A549 (cell line): Measurements from ENCODE around the gene GRIN2D. TPM values are rescaled to one million over a fixed set of nuclear protein-coding genes. Genes with fewer than 3 reads are reported as not detected.

Source experiments
- ATAC-seq, 2 experiments: fragments of 200-7000 bp in 1 of 2; fragments of >200 bp in 1 of 2; cut with Nextera tagmentation in 1 of 2; cut with Tn5 transposase in 1 of 2; 3 replicates each; pipeline versions ENCODE4 v1.8.0 to v1.9.1; 2018 to 2020; ENCODE audit warnings: mild to moderate bottlenecking in 1 of 2, moderate library complexity in 1 of 2
- CTCF ChIA-PET: fragments of 300-600 bp; sonication (Branson Sonifier 250); formaldehyde crosslinking; extraction: SDS; loops from one replicate; lab custom pipeline; 2021; ENCODE audit warnings: antibody characterized with exemption, inconsistent platforms; lab: Yijun Ruan, JAX
- POLR2A ChIA-PET: fragments of 350-600 bp; formaldehyde crosslinking; extraction: SDS; loops from one replicate; lab custom pipeline; 2021; ENCODE audit warnings: antibody characterized with exemption, inconsistent platforms; lab: Yijun Ruan, JAX
- DNase-seq, 2 experiments: peaks; one replicate each; pipeline versions ENCODE4 v3.0.0 to v3.0.0-alpha.2; 2011 to 2016; ENCODE audit warnings: low read depth in 1 of 2, low spot score in 1 of 2
- FAIRE-seq: peaks from 2 replicates; lab custom pipeline; 2011; peaks lifted over from hg19 to GRCh38; lab: Jason Lieb, UNC
- H3K27ac ChIP-seq, 2 experiments: fragments of >200 bp; sonication (Bioruptor Twin); formaldehyde crosslinking; 3 replicates each; pipeline ENCODE4 v1.5.1; 2016 to 2017
- H3K4me1 ChIP-seq: fragments of >200 bp; sonication (Bioruptor Twin); formaldehyde crosslinking; 3 replicates; pipeline ENCODE4 v1.6.1; 2016
- H3K4me2 ChIP-seq: fragments of >200 bp; sonication (Bioruptor Twin); formaldehyde crosslinking; 3 replicates; pipeline ENCODE4 v1.6.1; 2016
- H3K4me3 ChIP-seq: fragments of >200 bp; sonication (Bioruptor Twin); formaldehyde crosslinking; 3 replicates; pipeline ENCODE4 v1.5.1; 2016
- H3K9me3 ChIP-seq: fragments of >200 bp; sonication (Bioruptor Twin); formaldehyde crosslinking; 3 replicates; pipeline ENCODE4 v1.6.1; 2016
- CBX8 ChIP-seq: fragments of 200-600 bp; sonication (generic); IDR thresholded peaks from 2 replicates; pipeline ENCODE4 v1.6.1; 2016
- CHD2 ChIP-seq: fragments of 150-350 bp; IDR thresholded peaks from 2 replicates; pipeline ENCODE4 v1.6.1; 2014; ENCODE audit warnings: low read length; ENCODE audit not compliant: partially characterized antibody
- CHD4 ChIP-seq: fragments of 200-600 bp; sonication (generic); IDR thresholded peaks from 2 replicates; pipeline ENCODE4 v1.6.1; 2016; ENCODE audit warnings: antibody characterized with exemption, mild to moderate bottlenecking, borderline replicate concordance
- EHF ChIP-seq: fragments of 250-450 bp; sonication (Bioruptor Pico); IDR thresholded peaks from 2 replicates; pipeline ENCODE4 v1.5.0; 2020; ENCODE audit warnings: mild to moderate bottlenecking
- FOSB ChIP-seq: fragments of 250-450 bp; sonication (Bioruptor Pico); IDR thresholded peaks from 2 replicates; pipeline ENCODE4 v1.5.0; 2020; ENCODE audit warnings: mild to moderate bottlenecking, moderate library complexity
- FOSL2 ChIP-seq, 2 experiments: fragments of 450-650 bp in 1 of 2; fragments of >200 bp in 1 of 2; sonication (Bioruptor Twin) in 1 of 2; formaldehyde crosslinking; IDR thresholded peaks; 2 replicates each; pipeline versions ENCODE4 v1.5.0 to v1.6.1; 2016 to 2020; ENCODE audit warnings: mild to moderate bottlenecking in 1 of 2, moderate library complexity in 1 of 2
- FOXS1 ChIP-seq: fragments of 250-450 bp; sonication (Bioruptor Pico); IDR thresholded peaks from 2 replicates; pipeline ENCODE4 v1.5.0; 2020; ENCODE audit warnings: mild to moderate bottlenecking, moderate library complexity
- HOXA7 ChIP-seq: fragments of 250-450 bp; sonication (Bioruptor Pico); IDR thresholded peaks from 2 replicates; pipeline ENCODE4 v1.5.0; 2020; ENCODE audit warnings: mild to moderate bottlenecking, moderate library complexity
- JUN ChIP-seq, 2 experiments: fragments of >200 bp; sonication (Bioruptor Twin); formaldehyde crosslinking; IDR thresholded peaks; 2 replicates in 1 of 2; 3 replicates in 1 of 2; pipeline ENCODE4 v1.6.1; 2016 to 2017
- NPAS2 ChIP-seq: fragments of 250-450 bp; sonication (Bioruptor Pico); IDR thresholded peaks from 2 replicates; pipeline ENCODE4 v1.8.0; 2022; ENCODE audit warnings: mild to moderate bottlenecking, moderate library complexity, borderline replicate concordance
- POLR2A ChIP-seq: IDR thresholded peaks from 2 replicates; pipeline ENCODE4 v1.6.1; 2012; ENCODE audit warnings: mild to moderate bottlenecking, low read length
- RFX5 ChIP-seq: fragments of 450-650 bp; IDR thresholded peaks from 2 replicates; pipeline ENCODE4 v1.7.1; 2014; ENCODE audit warnings: antibody characterized with exemption, mild to moderate bottlenecking, moderate library complexity
- RNF2 ChIP-seq: fragments of 200-600 bp; sonication (generic); IDR thresholded peaks from 2 replicates; pipeline ENCODE4 v1.6.1; 2016; ENCODE audit warnings: low read depth, mild to moderate bottlenecking, antibody characterized with exemption, moderate library complexity, borderline replicate concordance
- SMC3 ChIP-seq: fragments of >200 bp; sonication (Bioruptor Twin); formaldehyde crosslinking; IDR thresholded peaks from 3 replicates; pipeline ENCODE4 v1.6.1; 2018; ENCODE audit warnings: inconsistent platforms
- SREBF2 ChIP-seq: fragments of 450-650 bp; IDR thresholded peaks from 2 replicates; pipeline ENCODE4 v1.6.1; 2014; ENCODE audit warnings: mild to moderate bottlenecking, moderate library complexity
- TP53 ChIP-seq: fragments of 250-450 bp; sonication (Bioruptor Pico); IDR thresholded peaks from 2 replicates; pipeline ENCODE4 v1.5.0; 2021; ENCODE audit warnings: mild to moderate bottlenecking, moderate library complexity
- WGBS: methylation state at CpG from one replicate; pipeline ENCODE4 v1.1.6; 2017; ENCODE audit errors: missing lambda C conversion rate; 5-methylcytosine and 5-hydroxymethylcytosine counted together
- polyA plus RNA-seq, 4 experiments: library from polyadenylated mRNA; depleted of rRNA in 3 of 4; stranded (reverse); fragments of >200 nt; fragmentation: RNase III in 1 of 4; extraction: RNeasy Plus Mini Kit Qiagen cat#74134 plus additional on column Dnase treatment in 1 of 4; gene quantifications; 2 replicates in 3 of 4; 3 replicates in 1 of 4; pipeline ENCODE4 v1.2.3, GENCODE V29; 2011 to 2017
- TF ChIP-seq, protein P1 (sequence below): fragments of 200-600 bp; sonication (generic); IDR thresholded peaks from 2 replicates; pipeline ENCODE4 v1.6.1; 2016; ENCODE audit warnings: antibody characterized with exemption, mild to moderate bottlenecking, moderate library complexity
- TF ChIP-seq, protein P2 (sequence below): fragments of >200 bp; sonication (Bioruptor Twin); formaldehyde crosslinking; IDR thresholded peaks from 2 replicates; pipeline ENCODE4 v1.6.1; 2016

GRIN2D gene
- polyA plus RNA-seq, 2 of the 4 experiments (the other 2 are of a cell fraction), result 2.6 to 6.3 TPM

DNA sequence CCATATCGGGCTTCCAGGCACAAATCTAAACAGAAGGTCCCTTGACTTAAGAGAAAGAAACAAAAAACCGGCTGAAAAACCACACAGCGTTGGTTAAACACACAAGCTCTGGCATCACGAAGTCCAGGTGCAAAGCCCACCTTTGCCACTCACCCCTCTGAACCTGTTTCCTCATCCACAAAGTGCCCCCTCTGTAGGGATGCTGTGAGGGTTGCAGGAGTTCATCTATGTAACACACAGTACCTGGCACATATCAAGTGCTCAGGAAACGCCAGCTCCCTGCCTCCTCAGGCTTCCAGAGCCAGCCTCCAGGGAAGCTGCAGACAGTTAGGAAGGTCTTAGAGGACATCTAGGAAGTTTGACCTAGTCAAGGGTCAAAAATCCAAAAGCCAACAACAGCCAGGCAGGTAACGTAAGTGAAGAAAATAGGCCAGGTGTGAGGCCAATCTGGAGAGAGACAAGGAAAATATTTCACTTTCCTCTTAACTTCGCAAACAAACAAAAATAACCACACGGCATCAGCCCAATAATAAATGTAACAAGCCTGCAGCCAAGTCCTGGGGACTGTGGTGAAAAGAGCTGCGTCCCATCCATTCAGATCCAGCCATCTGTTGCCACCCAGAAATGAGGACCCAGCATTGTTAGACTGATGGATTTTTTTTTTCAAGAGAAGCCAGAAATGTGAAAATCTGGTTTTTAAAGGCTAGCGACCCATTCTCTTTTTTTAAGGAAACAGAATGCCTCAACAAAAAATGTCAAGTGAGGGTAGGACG is 12.1 kb upstream of the GRIN2D start:
- ATAC-seq, result peak; percentile 22 to 48; a peak in 1 of 6 replicates
- ChIA-PET CTCF (interaction anchor here (0.5 to 3.1 kb wide), 5 partner anchors 10 to 113 kb away, joined by 3 to 20 read pairs (median 4); partner anchors contain the start of gene KDELR1), POLR2A (interaction anchor here (1.2 kb wide), 2 partner anchors 18 kb away, joined by 3 to 9 read pairs; partner anchors contain the start of genes SYNGR4 and TMEM143)
- H3K4me2 ChIP-seq, result no peak overlapping the region
- no peak overlapping the region for H3K27ac ChIP-seq
- no peaks in the 10 kb centered on the region for H3K4me1 ChIP-seq
- DNase-seq, result no peak
- H3K9me3 ChIP-seq, result no peaks in the 10 kb centered on the region
- H3K4me3 ChIP-seq, result no peak overlapping the region
- TF ChIP-seq SREBF2 (no peak), CHD4 (no peak), CHD2 (no peak), NPAS2 (CRISPR knock-in tag) (no peak), TP53 (CRISPR knock-in tag) (no peak), FOSB (CRISPR knock-in tag) (no peak), SMC3 (no peak), JUN (IDR thresholded peaks at IDR 0.05) (no peak), RFX5 (no peak), CBX8 (no peak), POLR2A (no peak), HOXA7 (CRISPR knock-in tag) (no peak), FOXS1 (CRISPR knock-in tag) (no peak), RNF2 (no peak), EHF (CRISPR knock-in tag) (no peak), FOSL2 (IDR thresholded peaks at IDR 0.05) (no peak), FOSL2 (CRISPR knock-in tag; IDR thresholded peaks at IDR 0.05) (no peak)
- TF ChIP-seq, protein P1, sequence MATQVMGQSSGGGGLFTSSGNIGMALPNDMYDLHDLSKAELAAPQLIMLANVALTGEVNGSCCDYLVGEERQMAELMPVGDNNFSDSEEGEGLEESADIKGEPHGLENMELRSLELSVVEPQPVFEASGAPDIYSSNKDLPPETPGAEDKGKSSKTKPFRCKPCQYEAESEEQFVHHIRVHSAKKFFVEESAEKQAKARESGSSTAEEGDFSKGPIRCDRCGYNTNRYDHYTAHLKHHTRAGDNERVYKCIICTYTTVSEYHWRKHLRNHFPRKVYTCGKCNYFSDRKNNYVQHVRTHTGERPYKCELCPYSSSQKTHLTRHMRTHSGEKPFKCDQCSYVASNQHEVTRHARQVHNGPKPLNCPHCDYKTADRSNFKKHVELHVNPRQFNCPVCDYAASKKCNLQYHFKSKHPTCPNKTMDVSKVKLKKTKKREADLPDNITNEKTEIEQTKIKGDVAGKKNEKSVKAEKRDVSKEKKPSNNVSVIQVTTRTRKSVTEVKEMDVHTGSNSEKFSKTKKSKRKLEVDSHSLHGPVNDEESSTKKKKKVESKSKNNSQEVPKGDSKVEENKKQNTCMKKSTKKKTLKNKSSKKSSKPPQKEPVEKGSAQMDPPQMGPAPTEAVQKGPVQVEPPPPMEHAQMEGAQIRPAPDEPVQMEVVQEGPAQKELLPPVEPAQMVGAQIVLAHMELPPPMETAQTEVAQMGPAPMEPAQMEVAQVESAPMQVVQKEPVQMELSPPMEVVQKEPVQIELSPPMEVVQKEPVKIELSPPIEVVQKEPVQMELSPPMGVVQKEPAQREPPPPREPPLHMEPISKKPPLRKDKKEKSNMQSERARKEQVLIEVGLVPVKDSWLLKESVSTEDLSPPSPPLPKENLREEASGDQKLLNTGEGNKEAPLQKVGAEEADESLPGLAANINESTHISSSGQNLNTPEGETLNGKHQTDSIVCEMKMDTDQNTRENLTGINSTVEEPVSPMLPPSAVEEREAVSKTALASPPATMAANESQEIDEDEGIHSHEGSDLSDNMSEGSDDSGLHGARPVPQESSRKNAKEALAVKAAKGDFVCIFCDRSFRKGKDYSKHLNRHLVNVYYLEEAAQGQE, result no peak
- TF ChIP-seq, protein P2, sequence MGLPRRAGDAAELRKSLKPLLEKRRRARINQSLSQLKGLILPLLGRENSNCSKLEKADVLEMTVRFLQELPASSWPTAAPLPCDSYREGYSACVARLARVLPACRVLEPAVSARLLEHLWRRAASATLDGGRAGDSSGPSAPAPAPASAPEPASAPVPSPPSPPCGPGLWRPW, result no peak
- TF ChIP-seq, all 56 proteins: peak for 0
- 89% methylated on average over 11 of the region's 11 CpGs for WGBS
- no peak for FAIRE-seq

DNA sequence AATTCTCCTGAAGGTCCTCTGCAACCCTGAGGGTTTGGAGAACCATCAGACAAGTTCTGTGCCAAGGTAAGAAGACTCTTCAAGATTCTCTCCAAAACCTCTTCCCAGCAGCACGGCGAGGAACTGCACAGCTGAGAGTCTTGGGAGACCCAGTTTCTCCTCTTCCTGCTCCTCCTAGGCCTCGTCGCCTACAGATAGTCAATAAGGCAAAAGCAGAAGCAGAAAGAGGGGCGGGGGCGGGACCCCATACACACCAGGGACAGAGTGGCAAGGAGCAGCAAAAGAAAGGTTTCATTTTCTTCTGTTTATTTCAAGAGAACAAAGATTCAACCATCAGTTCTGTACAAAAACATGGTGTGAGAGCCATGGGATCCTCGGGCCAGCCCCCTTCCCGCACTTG is 11.2 kb upstream of the GRIN2D start:
- FAIRE-seq (no peak), ATAC-seq (no peak), DNase-seq (no peak)
- Histone ChIP-seq H3K4me3 (no peak overlapping the region), H3K4me1 (no peaks in the 10 kb centered on the region), H3K9me3 (no peaks in the 10 kb centered on the region), H3K27ac (no peak overlapping the region), H3K4me2 (no peak overlapping the region)
- TF ChIP-seq CHD4, result no peak
- no peak for TF ChIP-seq FOXS1 (CRISPR knock-in tag)
- TF ChIP-seq, protein P1, result no peak
- TF ChIP-seq SMC3, result no peak
- TF ChIP-seq TP53 (CRISPR knock-in tag), result no peak
- ChIA-PET POLR2A (no interaction called here), CTCF (interaction anchor here (0.9 to 1.8 kb wide), 4 partner anchors 9 to 91 kb away, joined by 3 to 9 read pairs (median 4); partner anchors contain the start of gene KDELR1)
- 88% methylated on average over 8 of the region's 8 CpGs for WGBS
